CD14-positive monocyte (primary cell): ENCODE measurements around the gene BACH2. TPM values are rescaled to one million over a fixed set of nuclear protein-coding genes. Genes with fewer than 3 reads are reported as not detected.
"Not testable (repeated sequence)": the region's sequence is repeated elsewhere in the genome, so short reads cannot be mapped to it uniquely, and the experiment has no call there.

Source experiments
- DNase-seq, 3 donors: peaks; one replicate each; pipeline ENCODE4 v3.0.0-alpha.2; 2011 to 2022
- H2AFZ ChIP-seq: 2 replicates; pipeline ENCODE4 v1.6.0; 2012; ENCODE audit warnings: mild to moderate bottlenecking, low read depth, low read length, inconsistent platforms; ENCODE audit not compliant: insufficient read depth, poor library complexity, severe bottlenecking
- H3K27ac ChIP-seq, 2 donors: 1 replicate in 1 of 2; 2 replicates in 1 of 2; pipeline ENCODE4 v1.5.1; 2012 to 2013; ENCODE audit warnings: low read length in 2 of 2, control low read depth in 1 of 2, inconsistent platforms in 1 of 2, low read depth in 1 of 2, mild to moderate bottlenecking in 1 of 2
- H3K27me3 ChIP-seq, 2 donors: one replicate each; pipeline versions ENCODE4 v1.6.0 to v1.6.1; 2011 to 2013; ENCODE audit warnings: low read length in 2 of 2; ENCODE audit not compliant: control insufficient read depth in 2 of 2, insufficient read depth in 2 of 2
- H3K36me3 ChIP-seq, 2 donors: replicated peaks in 1 of 2; 1 replicate in 1 of 2; 2 replicates in 1 of 2; pipeline versions ENCODE4 v1.5.1 to v1.6.1; 2012 to 2013; ENCODE audit warnings: low read length in 2 of 2, control low read depth in 1 of 2, inconsistent platforms in 1 of 2, mild to moderate bottlenecking in 1 of 2; ENCODE audit not compliant: insufficient read depth in 2 of 2, control insufficient read depth in 1 of 2
- H3K4me1 ChIP-seq, 2 donors: 1 replicate in 1 of 2; 2 replicates in 1 of 2; pipeline versions ENCODE4 v1.5.1 to v1.6.1; 2012 to 2013; ENCODE audit warnings: low read length in 2 of 2, control low read depth in 1 of 2, inconsistent platforms in 1 of 2, mild to moderate bottlenecking in 1 of 2, moderate library complexity in 1 of 2; ENCODE audit not compliant: insufficient read depth in 2 of 2, control insufficient read depth in 1 of 2
- H3K4me2 ChIP-seq: replicated peaks from 2 replicates; pipeline ENCODE3; 2012; ENCODE audit warnings: low read length, moderate library complexity, mild to moderate bottlenecking; ENCODE audit not compliant: poor library complexity, severe bottlenecking; ENCODE audit errors: extremely low read depth
- H3K4me3 ChIP-seq, 3 experiments: fragments of 200-600 bp in 1 of 3; sonication (generic) in 1 of 3; replicated peaks in 1 of 3; 1 replicate in 2 of 3; 2 replicates in 1 of 3; pipeline ENCODE4 v1.5.1; 2011 to 2013; ENCODE audit warnings: low read length in 3 of 3, mild to moderate bottlenecking in 3 of 3, control low read depth in 2 of 3, low read depth in 2 of 3, inconsistent platforms in 1 of 3, moderate library complexity in 1 of 3
- H3K79me2 ChIP-seq: 2 replicates; pipeline ENCODE4 v1.6.0; 2012; ENCODE audit warnings: mild to moderate bottlenecking, control low read depth, inconsistent platforms, low read length, moderate library complexity; ENCODE audit not compliant: insufficient read depth
- H3K9ac ChIP-seq: 2 replicates; pipeline ENCODE4 v1.6.0; 2017; ENCODE audit warnings: low read length, mild to moderate bottlenecking; ENCODE audit not compliant: insufficient read depth, poor library complexity, severe bottlenecking
- H3K9me3 ChIP-seq, 2 donors: replicated peaks in 1 of 2; 1 replicate in 1 of 2; 2 replicates in 1 of 2; pipeline versions ENCODE4 v1.5.1 to v1.6.1; 2012 to 2013; ENCODE audit warnings: low read length in 2 of 2, control low read depth in 1 of 2; ENCODE audit not compliant: control insufficient read depth in 1 of 2, insufficient read depth in 1 of 2
- H4K20me1 ChIP-seq: 2 replicates; pipeline ENCODE4 v1.6.0; 2012; ENCODE audit warnings: mild to moderate bottlenecking, low read length, control low read depth, moderate library complexity; ENCODE audit not compliant: insufficient read depth
- H3K27ac Mint-ChIP-seq, 7 donors: one replicate each; pipeline ENCODE4 v1.8.0; 2020; ENCODE audit warnings: mild to moderate bottlenecking in 7 of 7, mixed read lengths in 7 of 7, moderate library complexity in 6 of 7, inconsistent platforms in 2 of 7
- H3K27me3 Mint-ChIP-seq, 3 donors: one replicate each; pipeline ENCODE4 v1.8.0; 2021 to 2022; ENCODE audit warnings: low read depth in 3 of 3, mild to moderate bottlenecking in 3 of 3, mixed read lengths in 3 of 3, moderate library complexity in 3 of 3, inconsistent platforms in 1 of 3
- H3K36me3 Mint-ChIP-seq, 2 donors: one replicate each; pipeline ENCODE4 v1.8.0; 2020; ENCODE audit warnings: mixed read lengths in 2 of 2, inconsistent platforms in 1 of 2, mild to moderate bottlenecking in 1 of 2
- H3K4me1 Mint-ChIP-seq: one replicate; pipeline ENCODE4 v1.8.0; 2020; ENCODE audit warnings: mild to moderate bottlenecking, mixed read lengths
- H3K4me3 Mint-ChIP-seq, 2 donors: one replicate each; pipeline ENCODE4 v1.8.0; 2020; ENCODE audit warnings: mild to moderate bottlenecking in 2 of 2, mixed read lengths in 2 of 2, moderate library complexity in 1 of 2
- H3K9me3 Mint-ChIP-seq, 7 donors: one replicate each; pipeline ENCODE4 v1.8.0; 2020 to 2022; ENCODE audit warnings: mixed read lengths in 7 of 7, mild to moderate bottlenecking in 6 of 7, moderate library complexity in 6 of 7, inconsistent platforms in 2 of 7
- WGBS: methylation state at CpG from one replicate; pipeline ENCODE4 v1.1.5; 2013; ENCODE audit warnings: missing lambda C conversion rate; ENCODE audit not compliant: insufficient coverage; 5-methylcytosine and 5-hydroxymethylcytosine counted together
- intact Hi-C, 2 donors: fragments of 100-400 bp; cut with micrococcal nuclease; formaldehyde crosslinking; loops; one replicate each; pipeline versions ENCODE4 v1.15.0 to v1.15.1; 2023
- polyA plus RNA-seq, 3 donors: library from polyadenylated mRNA; depleted of rRNA in 1 of 3; unstranded in 2 of 3; stranded (reverse) in 1 of 3; fragments of 300-500 nt in 2 of 3; fragments of >200 nt in 1 of 3; fragmentation: Illumina TruSeq in 2 of 3; gene quantifications; 1 replicate in 2 of 3; 2 replicates in 1 of 3; pipeline ENCODE4 v1.2.3, GENCODE V29; 2012 to 2021
- TF ChIP-seq, protein P1 (sequence below): fragments of 200-600 bp; IDR thresholded peaks from one replicate; pipeline ENCODE4 v1.8.0; 2022; ENCODE audit warnings: antibody characterized with exemption, mild to moderate bottlenecking

BACH2 gene
- polyA plus RNA-seq, 3 donors = 0.04 to 0.09 (median 0.05) TPM

DNA sequence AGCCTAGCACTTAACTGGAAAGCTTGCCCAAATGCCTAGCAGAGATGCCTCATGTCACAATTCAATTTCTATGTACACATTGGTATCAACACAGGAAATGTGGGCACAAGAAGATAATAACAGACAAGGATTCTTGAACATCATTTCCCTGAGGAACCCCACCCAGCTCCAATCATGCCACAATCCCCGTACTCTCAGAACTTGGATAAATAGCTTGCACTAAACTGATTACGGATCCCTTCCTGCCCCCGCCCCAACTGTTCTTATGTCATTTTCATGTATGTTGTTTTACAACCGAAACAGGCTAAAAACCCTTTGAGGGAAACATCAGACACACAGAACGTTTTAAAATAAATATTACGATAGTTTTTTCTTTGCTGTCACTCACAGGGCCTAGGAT, 87.1 kb downstream of the BACH2 start:
- no peaks in the 10 kb centered on the region for H4K20me1 ChIP-seq
- peaks cover 0 to 2% (median 0%) of the 10 kb centered on the region in 3 donors for H3K27me3 Mint-ChIP-seq
- peaks cover 0 to 2% (median 0%) of the 10 kb centered on the region in 7 donors for H3K9me3 Mint-ChIP-seq
- no peaks in the 10 kb centered on the region for H3K4me1 ChIP-seq
- H3K27me3 ChIP-seq = no peaks in the 10 kb centered on the region
- peaks cover 3% of the 10 kb centered on the region for H3K4me1 Mint-ChIP-seq
- intact Hi-C loops = no loop called here
- TF ChIP-seq, protein P1, sequence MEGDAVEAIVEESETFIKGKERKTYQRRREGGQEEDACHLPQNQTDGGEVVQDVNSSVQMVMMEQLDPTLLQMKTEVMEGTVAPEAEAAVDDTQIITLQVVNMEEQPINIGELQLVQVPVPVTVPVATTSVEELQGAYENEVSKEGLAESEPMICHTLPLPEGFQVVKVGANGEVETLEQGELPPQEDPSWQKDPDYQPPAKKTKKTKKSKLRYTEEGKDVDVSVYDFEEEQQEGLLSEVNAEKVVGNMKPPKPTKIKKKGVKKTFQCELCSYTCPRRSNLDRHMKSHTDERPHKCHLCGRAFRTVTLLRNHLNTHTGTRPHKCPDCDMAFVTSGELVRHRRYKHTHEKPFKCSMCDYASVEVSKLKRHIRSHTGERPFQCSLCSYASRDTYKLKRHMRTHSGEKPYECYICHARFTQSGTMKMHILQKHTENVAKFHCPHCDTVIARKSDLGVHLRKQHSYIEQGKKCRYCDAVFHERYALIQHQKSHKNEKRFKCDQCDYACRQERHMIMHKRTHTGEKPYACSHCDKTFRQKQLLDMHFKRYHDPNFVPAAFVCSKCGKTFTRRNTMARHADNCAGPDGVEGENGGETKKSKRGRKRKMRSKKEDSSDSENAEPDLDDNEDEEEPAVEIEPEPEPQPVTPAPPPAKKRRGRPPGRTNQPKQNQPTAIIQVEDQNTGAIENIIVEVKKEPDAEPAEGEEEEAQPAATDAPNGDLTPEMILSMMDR = no peak
- WGBS = 92% methylated on average over 2 of the region's 6 CpGs
- H2AFZ ChIP-seq = no peak overlapping the region
- no peak overlapping the region for H3K9ac ChIP-seq
- H3K4me3 Mint-ChIP-seq = no peak overlapping the region
- H3K36me3 ChIP-seq = no peaks in the 10 kb centered on the region
- H3K27ac ChIP-seq = no peak overlapping the region
- H3K4me2 ChIP-seq = no peak overlapping the region
- H3K79me2 ChIP-seq = no peaks in the 10 kb centered on the region
- H3K9me3 ChIP-seq = no peaks in the 10 kb centered on the region
- no peaks in the 10 kb centered on the region for H3K36me3 Mint-ChIP-seq
- DNase-seq = no peak
- no peak overlapping the region for H3K27ac Mint-ChIP-seq
- no peak overlapping the region for H3K4me3 ChIP-seq

DNA sequence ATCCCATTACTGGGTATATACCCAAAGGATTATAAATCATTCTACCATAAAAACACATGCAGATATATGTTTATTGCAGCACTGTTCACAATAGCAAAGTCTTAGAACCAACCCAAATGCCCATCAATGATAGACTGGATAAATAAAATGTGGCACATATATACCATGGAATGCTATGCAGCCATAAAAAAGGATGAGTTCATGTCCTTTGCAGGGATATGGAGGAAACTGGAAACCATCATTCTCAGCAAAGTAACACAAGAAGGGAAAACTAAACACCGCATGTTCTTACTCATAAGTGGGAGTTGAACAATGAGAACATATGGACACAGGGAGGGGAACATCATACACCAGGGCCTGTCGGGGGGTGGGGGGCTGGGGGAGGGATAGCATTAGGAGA, 88.0 kb downstream of the BACH2 start:
- H3K4me1 Mint-ChIP-seq, H3K9me3 Mint-ChIP-seq, H3K27ac ChIP-seq, H3K36me3 ChIP-seq, H3K36me3 Mint-ChIP-seq, H3K4me3 ChIP-seq, H3K9me3 ChIP-seq, H3K4me2 ChIP-seq, intact Hi-C loops, H3K79me2 ChIP-seq, H3K4me3 Mint-ChIP-seq, H3K27me3 ChIP-seq, DNase-seq, H3K27me3 Mint-ChIP-seq, H3K4me1 ChIP-seq, H3K9ac ChIP-seq, H3K27ac Mint-ChIP-seq, H4K20me1 ChIP-seq, H2AFZ ChIP-seq: not testable (repeated sequence)
- WGBS = no CpG with 5 or more reads among the region's 2 CpGs
